Fibroblast of lung (primary cell): ENCODE results near the gene VTI1B. TPM values are rescaled to one million over a fixed set of nuclear protein-coding genes. Genes with fewer than 3 reads are reported as not detected.
"Not testable (repeated sequence)": the region's sequence is repeated elsewhere in the genome, so short reads cannot be mapped to it uniquely, and the experiment has no call there.

Experiments
- DNase-seq, 2 donors: peaks; one replicate each; pipeline versions ENCODE4 v3.0.0 to v3.0.0-alpha.2; 2010; ENCODE audit warnings: low read depth in 2 of 2
- H2AFZ ChIP-seq: 2 replicates; pipeline ENCODE4 v1.5.1; 2012; ENCODE audit warnings: low read length, control low read depth, inconsistent platforms
- H3K27ac ChIP-seq: 2 replicates; pipeline ENCODE4 v1.5.1; 2011; ENCODE audit warnings: low read length, control low read depth; ENCODE audit not compliant: insufficient read depth
- H3K27me3 ChIP-seq: 2 replicates; pipeline ENCODE4 v1.5.1; 2011; ENCODE audit warnings: mild to moderate bottlenecking, low read length; ENCODE audit not compliant: control insufficient read depth, insufficient read depth
- H3K36me3 ChIP-seq: 2 replicates; pipeline ENCODE4 v1.5.1; 2011; ENCODE audit warnings: low read length; ENCODE audit not compliant: control insufficient read depth, insufficient read depth
- H3K4me1 ChIP-seq: 2 replicates; pipeline ENCODE4 v1.5.1; 2011; ENCODE audit warnings: low read length; ENCODE audit not compliant: control insufficient read depth, insufficient read depth; ENCODE audit errors: extremely low read depth
- H3K4me2 ChIP-seq: 2 replicates; pipeline ENCODE4 v1.5.1; 2011; ENCODE audit warnings: low read length, control low read depth; ENCODE audit not compliant: insufficient read depth; ENCODE audit errors: extremely low read depth
- H3K4me3 ChIP-seq, 4 experiments: fragments of 200-600 bp in 1 of 4; sonication (generic) in 1 of 4; replicated peaks in 1 of 4; 2 replicates each; pipeline ENCODE4 v1.5.1; 2011 to 2016; ENCODE audit warnings: low read length in 4 of 4, low read depth in 3 of 4, mild to moderate bottlenecking in 3 of 4, control low read depth in 2 of 4, inconsistent platforms in 1 of 4, mixed read lengths in 1 of 4; ENCODE audit not compliant: insufficient read depth in 1 of 4; ENCODE audit errors: control extremely low read depth in 1 of 4
- H3K79me2 ChIP-seq: 2 replicates; pipeline ENCODE4 v1.5.1; 2012; ENCODE audit warnings: mild to moderate bottlenecking, low read length, inconsistent platforms; ENCODE audit not compliant: control insufficient read depth, insufficient read depth
- H3K9ac ChIP-seq: 2 replicates; pipeline ENCODE4 v1.5.1; 2011; ENCODE audit warnings: mild to moderate bottlenecking, low read length, control low read depth; ENCODE audit not compliant: insufficient read depth
- H3K9me3 ChIP-seq: 2 replicates; pipeline ENCODE4 v1.5.1; 2012; ENCODE audit warnings: low read depth, low read length; ENCODE audit not compliant: control insufficient read depth, insufficient read depth
- H4K20me1 ChIP-seq: 2 replicates; pipeline ENCODE4 v1.5.1; 2011; ENCODE audit warnings: low read length; ENCODE audit not compliant: control insufficient read depth, insufficient read depth; ENCODE audit errors: extremely low read depth
- CTCF ChIP-seq, 2 donors: IDR thresholded peaks in 1 of 2; conservative IDR thresholded peaks in 1 of 2; 1 replicate in 1 of 2; 2 replicates in 1 of 2; pipeline ENCODE4 v1.5.1; 2011 to 2012; ENCODE audit warnings: low read length in 2 of 2, control low read depth in 1 of 2, inconsistent platforms in 1 of 2, low read depth in 1 of 2, mild to moderate bottlenecking in 1 of 2
- EZH2 ChIP-seq: IDR thresholded peaks from 2 replicates; pipeline ENCODE4 v1.5.1; 2012; ENCODE audit warnings: low read length, control low read depth, mild to moderate bottlenecking; ENCODE audit errors: missing control alignments
- polyA plus RNA-seq, 2 donors: library from polyadenylated mRNA; depleted of rRNA in 1 of 2; stranded (reverse) in 1 of 2; unstranded in 1 of 2; fragments of >200 nt; gene quantifications; 2 replicates each; pipeline ENCODE4 v1.2.1, GENCODE V29; 2011 to 2012; ENCODE audit warnings: missing spikeins in 1 of 2
- total RNA-seq: library from RNA; depleted of rRNA; stranded (reverse); fragments of >200 nt; gene quantifications from 2 replicates; pipeline ENCODE4 v1.2.1, GENCODE V29; 2014

VTI1B gene
- total and polyA plus RNA-seq, 2 donors (not counting 1 experiment from before 2014, with no cell fraction given): 67.9 to 89.8 TPM

GRCh38 chr14:67717048-67717447, 42.6 kb upstream of the VTI1B start:
- TF ChIP-seq EZH2 (no peak), CTCF (conservative IDR thresholded peaks at IDR 0.05 in 1 of 2, IDR thresholded peaks at IDR 0.05 in 1 of 2; ENCODE audit: low read depth in 1 of 2, low read length in 2 of 2) (no peak)
- DNase-seq: no peak
- no peak overlapping the region for H3K4me3 ChIP-seq
- H3K4me2 ChIP-seq: no peak overlapping the region
- H3K9me3 ChIP-seq: no peaks in the 10 kb centered on the region
- no peaks in the 10 kb centered on the region for H3K4me1 ChIP-seq
- no peaks in the 10 kb centered on the region for H3K36me3 ChIP-seq
- H3K27ac ChIP-seq: no peak overlapping the region
- no peak overlapping the region for H2AFZ ChIP-seq
- peaks cover 8% of the 10 kb centered on the region for H3K27me3 ChIP-seq
- H3K9ac ChIP-seq: no peak overlapping the region
- H4K20me1 ChIP-seq: no peaks in the 10 kb centered on the region
- H3K79me2 ChIP-seq: no peaks in the 10 kb centered on the region

- Histone ChIP-seq H3K36me3 (no peaks in the 10 kb centered on the region), H3K9me3 (no peaks in the 10 kb centered on the region), H3K27ac (no peak overlapping the region), H3K27me3 (peaks cover 2% of the 10 kb centered on the region), H3K4me3 (no peak overlapping the region), H3K9ac (no peak overlapping the region), H3K79me2 (no peaks in the 10 kb centered on the region), H3K4me2 (no peak overlapping the region), H2AFZ (no peak overlapping the region), H3K4me1 (no peaks in the 10 kb centered on the region), H4K20me1 (no peaks in the 10 kb centered on the region)
- DNase-seq: no peak
- no peak for TF ChIP-seq CTCF (conservative IDR thresholded peaks at IDR 0.05 in 1 of 2, IDR thresholded peaks at IDR 0.05 in 1 of 2; ENCODE audit: low read depth in 1 of 2, low read length in 2 of 2)
Measured at GRCh38 chr14:67710209-67710608, 35.8 kb upstream of the VTI1B start.

GRCh38 chr14:67709796-67710195, 35.4 kb upstream of the VTI1B start:
- not testable (repeated sequence) for H2AFZ ChIP-seq, H4K20me1 ChIP-seq, H3K36me3 ChIP-seq, DNase-seq, H3K9me3 ChIP-seq, H3K4me1 ChIP-seq, H3K79me2 ChIP-seq, H3K4me3 ChIP-seq, H3K9ac ChIP-seq, H3K27me3 ChIP-seq, H3K4me2 ChIP-seq, H3K27ac ChIP-seq

- H3K27ac ChIP-seq, H3K9me3 ChIP-seq, H3K79me2 ChIP-seq: not testable (repeated sequence)
Measured at GRCh38 chr14:67709346-67709745, 34.9 kb upstream of the VTI1B start.

More at GRCh38 chr14:67709346-67709745, 34.9 kb upstream of the VTI1B start:
- not testable (repeated sequence) for H4K20me1 ChIP-seq, H3K9ac ChIP-seq, H3K4me2 ChIP-seq, H2AFZ ChIP-seq, H3K36me3 ChIP-seq, H3K27me3 ChIP-seq, H3K4me1 ChIP-seq, H3K4me3 ChIP-seq, DNase-seq
